CD4-positive, CD25-positive, alpha-beta regulatory T cell (primary cell): Measurements from ENCODE around the gene TGFBRAP1. TPM values are rescaled to one million over a fixed set of nuclear protein-coding genes. Genes with fewer than 3 reads are reported as not detected.
A peak's percentile ranks its signal among the peaks of the same experiment; 100 is the strongest.

Experiments used
- ATAC-seq, 2 donors: fragments of 150-1000 bp; cut with Tn5 transposase; one replicate each; pipeline ENCODE4 v1.10.0; 2021; ENCODE audit warnings: low read depth in 2 of 2, moderate number of reproducible peaks in 2 of 2, moderate library complexity in 1 of 2
- DNase-seq, 3 donors: peaks; one replicate each; pipeline versions ENCODE4 v3.0.0 to v3.0.0-alpha.2; 2012 to 2022; ENCODE audit warnings: mixed read lengths in 1 of 3
- H3K27ac ChIP-seq: one replicate; pipeline ENCODE4 v1.7.0; 2013; ENCODE audit warnings: mild to moderate bottlenecking, low read length; ENCODE audit not compliant: insufficient read depth, poor library complexity, severe bottlenecking
- H3K27me3 ChIP-seq: one replicate; pipeline ENCODE4 v1.7.0; 2013; ENCODE audit warnings: low read length; ENCODE audit not compliant: control insufficient read depth, insufficient read depth
- H3K36me3 ChIP-seq: one replicate; pipeline ENCODE4 v1.7.0; 2013; ENCODE audit warnings: mild to moderate bottlenecking, low read length, moderate library complexity; ENCODE audit not compliant: control insufficient read depth, insufficient read depth
- H3K4me1 ChIP-seq: 2 replicates; pipeline ENCODE4 v1.7.0; 2013; ENCODE audit warnings: mild to moderate bottlenecking, low read length; ENCODE audit not compliant: insufficient read depth, control insufficient read depth, poor library complexity, severe bottlenecking
- H3K4me3 ChIP-seq: one replicate; pipeline ENCODE4 v1.7.0; 2013; ENCODE audit warnings: low read depth, mild to moderate bottlenecking, low read length, moderate library complexity
- H3K9me3 ChIP-seq, 2 experiments: 1 replicate in 1 of 2; 2 replicates in 1 of 2; pipeline ENCODE4 v1.7.0; 2013; ENCODE audit warnings: low read length in 2 of 2, mild to moderate bottlenecking in 1 of 2, moderate library complexity in 1 of 2; ENCODE audit not compliant: control insufficient read depth in 2 of 2
- H3K27ac Mint-ChIP-seq, 3 donors: one replicate each; pipeline ENCODE4 v1.8.0; 2020 to 2022; ENCODE audit warnings: mild to moderate bottlenecking in 3 of 3, mixed read lengths in 3 of 3, moderate library complexity in 2 of 3
- H3K27me3 Mint-ChIP-seq: one replicate; pipeline ENCODE4 v1.8.0; 2022; ENCODE audit warnings: mild to moderate bottlenecking, mixed read lengths
- H3K36me3 Mint-ChIP-seq: one replicate; pipeline ENCODE4 v1.8.0; 2020; ENCODE audit warnings: mixed read lengths
- H3K4me1 Mint-ChIP-seq, 4 donors: one replicate each; pipeline ENCODE4 v1.8.0; 2020 to 2022; ENCODE audit warnings: mixed read lengths in 4 of 4, mild to moderate bottlenecking in 1 of 4
- H3K4me3 Mint-ChIP-seq, 4 donors: one replicate each; pipeline ENCODE4 v1.8.0; 2020 to 2022; ENCODE audit warnings: mild to moderate bottlenecking in 4 of 4, mixed read lengths in 4 of 4, moderate library complexity in 3 of 4
- H3K9me3 Mint-ChIP-seq, 7 donors: one replicate each; pipeline ENCODE4 v1.8.0; 2020 to 2022; ENCODE audit warnings: mixed read lengths in 7 of 7, mild to moderate bottlenecking in 3 of 7, moderate library complexity in 2 of 7
- polyA plus RNA-seq, 4 donors: library from polyadenylated mRNA; unstranded; fragments of 300-500 nt; fragmentation: Illumina TruSeq; gene quantifications; one replicate each; pipeline ENCODE4 v1.2.3, GENCODE V29; 2021
- total RNA-seq: library from RNA; stranded (reverse); gene quantifications from one replicate; pipeline ENCODE4 v1.2.3, GENCODE V29; 2022

The TGFBRAP1 gene
- total and polyA plus RNA-seq, 5 donors from 2014 or later: 13.9 to 21.0 (median 18.7) TPM

DNA sequence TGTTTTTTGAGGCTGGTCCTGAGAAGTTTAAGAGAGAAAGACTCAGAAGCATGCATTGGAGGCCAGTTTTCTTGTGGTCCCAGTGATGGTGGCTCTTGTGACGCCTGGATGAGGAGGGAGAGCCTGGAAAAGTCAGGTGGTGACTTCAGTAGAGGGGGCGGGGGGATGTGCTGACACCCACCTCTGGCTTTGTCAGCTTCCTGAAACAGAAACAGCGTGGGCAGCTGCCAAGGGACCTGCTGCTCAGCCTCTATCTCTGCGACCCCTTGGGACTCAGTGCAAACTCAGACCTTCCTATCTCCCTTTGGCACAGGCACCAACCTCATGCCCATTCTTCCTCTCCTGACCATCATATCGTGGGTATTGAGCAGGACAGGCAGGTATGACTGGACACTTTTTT is 6.4 kb downstream of the TGFBRAP1 start:
- peaks cover 10% of the 10 kb centered on the region for H3K36me3 ChIP-seq
- no peak for DNase-seq
- no peak overlapping the region for H3K27ac ChIP-seq
- H3K27ac Mint-ChIP-seq: peak overlapping the region; percentile 27 to 57 (median 33)
- H3K4me3 ChIP-seq: no peak overlapping the region
- no peak for ATAC-seq
- H3K9me3 Mint-ChIP-seq: no peaks in the 10 kb centered on the region
- H3K36me3 Mint-ChIP-seq: peaks cover 20% of the 10 kb centered on the region
- no peaks in the 10 kb centered on the region for H3K27me3 ChIP-seq
- no peaks in the 10 kb centered on the region for H3K27me3 Mint-ChIP-seq
- peak overlapping the region in 1 of 4 donors; percentile 27 for H3K4me3 Mint-ChIP-seq
- peaks cover 27 to 66% (median 36%) of the 10 kb centered on the region in 4 donors for H3K4me1 Mint-ChIP-seq
- peaks cover 5% of the 10 kb centered on the region for H3K4me1 ChIP-seq
- no peaks in the 10 kb centered on the region for H3K9me3 ChIP-seq

DNA sequence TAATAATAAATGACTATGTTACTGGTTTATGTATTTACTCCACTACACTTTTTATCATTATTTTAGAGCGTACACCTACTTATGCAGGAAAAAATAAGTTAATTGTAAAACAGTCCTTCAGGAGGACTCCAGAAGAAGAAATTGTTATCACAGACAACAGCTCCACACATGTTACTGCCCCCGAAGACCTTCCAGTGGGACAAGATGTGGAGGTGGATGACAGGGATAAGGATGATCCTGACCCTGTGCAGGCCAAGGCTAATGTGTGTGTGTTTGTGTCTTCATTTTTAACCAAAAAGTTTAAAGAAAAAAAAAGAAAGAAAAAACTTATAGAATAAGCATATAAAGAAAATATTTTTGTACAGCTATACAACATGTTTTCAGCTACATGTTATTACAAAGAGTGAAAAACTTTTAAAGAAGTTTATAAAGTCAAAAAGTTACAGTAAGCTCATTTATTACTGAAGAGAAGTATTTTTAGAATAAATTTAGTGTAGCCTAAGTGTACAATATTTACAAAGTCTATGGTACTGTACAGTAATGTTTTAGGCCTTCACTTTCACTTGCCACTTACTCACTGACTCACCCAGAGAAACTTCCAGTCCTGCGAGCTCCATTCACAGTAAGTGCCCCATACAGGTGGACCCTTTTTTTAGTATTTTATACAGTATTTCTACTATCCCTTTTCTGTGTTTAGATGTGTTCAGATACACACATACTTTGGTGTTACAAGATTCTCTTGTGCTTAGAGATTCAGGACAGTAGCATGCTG is 7.5 kb downstream of the TGFBRAP1 start:
- Mint-ChIP-seq H3K4me3 (no peak overlapping the region), H3K4me1 (peaks cover 25 to 65% (median 31%) of the 10 kb centered on the region in 4 donors), H3K9me3 (no peaks in the 10 kb centered on the region), H3K36me3 (peaks cover 27% of the 10 kb centered on the region), H3K27ac (no peak overlapping the region), H3K27me3 (no peaks in the 10 kb centered on the region)
- Histone ChIP-seq H3K27me3 (no peaks in the 10 kb centered on the region), H3K9me3 (no peaks in the 10 kb centered on the region), H3K4me1 (no peaks in the 10 kb centered on the region), H3K27ac (no peak overlapping the region), H3K4me3 (no peak overlapping the region), H3K36me3 (peaks cover 10% of the 10 kb centered on the region)
- ATAC-seq (no peak), DNase-seq (no peak)

GRCh38 chr2:105320651-105321215 is 8.8 kb downstream of the TGFBRAP1 start:
- H3K4me3 ChIP-seq: no peak overlapping the region
- no peaks in the 10 kb centered on the region for H3K27me3 ChIP-seq
- no peak overlapping the region for H3K27ac ChIP-seq
- H3K9me3 ChIP-seq: no peaks in the 10 kb centered on the region
- H3K4me1 Mint-ChIP-seq: peaks cover 14 to 64% (median 31%) of the 10 kb centered on the region in 4 donors
- peaks cover 10% of the 10 kb centered on the region for H3K36me3 ChIP-seq
- H3K4me1 ChIP-seq: no peaks in the 10 kb centered on the region
- no peaks in the 10 kb centered on the region for H3K27me3 Mint-ChIP-seq
- H3K36me3 Mint-ChIP-seq: peaks cover 27% of the 10 kb centered on the region
- DNase-seq (no peak), ATAC-seq (no peak)
- H3K9me3 Mint-ChIP-seq: no peaks in the 10 kb centered on the region
- H3K4me3 Mint-ChIP-seq: no peak overlapping the region
- H3K27ac Mint-ChIP-seq: no peak overlapping the region

DNA sequence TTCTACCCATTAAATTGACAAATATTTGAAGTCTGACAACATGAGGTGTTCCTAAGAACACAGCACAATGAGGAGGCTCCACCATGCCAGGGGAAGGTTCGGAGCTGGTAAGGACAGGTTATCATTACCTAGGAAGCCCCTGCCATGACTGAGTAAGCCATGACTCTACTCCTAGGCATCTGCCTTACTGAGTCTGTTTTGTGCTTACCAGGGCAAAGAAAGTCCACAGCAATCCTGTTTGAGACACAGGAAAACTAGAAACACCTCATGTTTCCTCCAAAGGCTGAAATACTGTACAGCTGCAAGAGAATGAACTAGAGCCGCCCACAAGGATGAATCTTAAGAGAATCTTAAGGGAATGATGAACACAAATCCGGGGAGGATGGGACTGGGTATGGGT is 11.6 kb downstream of the TGFBRAP1 start:
- peaks cover 5% of the 10 kb centered on the region for H3K36me3 ChIP-seq
- Mint-ChIP-seq H3K4me1 (peaks cover 11 to 47% (median 29%) of the 10 kb centered on the region in 4 donors), H3K9me3 (no peaks in the 10 kb centered on the region), H3K27ac (peak overlapping the region in 1 of 3 donors; percentile 12), H3K36me3 (peaks cover 20% of the 10 kb centered on the region), H3K27me3 (no peaks in the 10 kb centered on the region), H3K4me3 (no peak overlapping the region)
- H3K27me3 ChIP-seq: no peaks in the 10 kb centered on the region
- DNase-seq (no peak), ATAC-seq (no peak)
- no peak overlapping the region for H3K27ac ChIP-seq
- H3K4me3 ChIP-seq: no peak overlapping the region
- H3K9me3 ChIP-seq: no peaks in the 10 kb centered on the region
- H3K4me1 ChIP-seq: peaks cover 3% of the 10 kb centered on the region

GRCh38 chr2:105315314-105315713 is 14.2 kb downstream of the TGFBRAP1 start:
- H3K36me3 Mint-ChIP-seq: peaks cover 17% of the 10 kb centered on the region
- H3K36me3 ChIP-seq: no peaks in the 10 kb centered on the region
- no peak overlapping the region for H3K4me3 ChIP-seq
- H3K4me1 ChIP-seq: peaks cover 3% of the 10 kb centered on the region
- ATAC-seq (no peak), DNase-seq (no peak)
- H3K4me3 Mint-ChIP-seq: no peak overlapping the region
- no peak overlapping the region for H3K27ac Mint-ChIP-seq
- peaks cover 4 to 40% (median 23%) of the 10 kb centered on the region in 4 donors for H3K4me1 Mint-ChIP-seq
- no peak overlapping the region for H3K27ac ChIP-seq
- H3K27me3 Mint-ChIP-seq: no peaks in the 10 kb centered on the region
- H3K9me3 ChIP-seq: no peaks in the 10 kb centered on the region
- H3K9me3 Mint-ChIP-seq: no peaks in the 10 kb centered on the region
- no peaks in the 10 kb centered on the region for H3K27me3 ChIP-seq

DNA sequence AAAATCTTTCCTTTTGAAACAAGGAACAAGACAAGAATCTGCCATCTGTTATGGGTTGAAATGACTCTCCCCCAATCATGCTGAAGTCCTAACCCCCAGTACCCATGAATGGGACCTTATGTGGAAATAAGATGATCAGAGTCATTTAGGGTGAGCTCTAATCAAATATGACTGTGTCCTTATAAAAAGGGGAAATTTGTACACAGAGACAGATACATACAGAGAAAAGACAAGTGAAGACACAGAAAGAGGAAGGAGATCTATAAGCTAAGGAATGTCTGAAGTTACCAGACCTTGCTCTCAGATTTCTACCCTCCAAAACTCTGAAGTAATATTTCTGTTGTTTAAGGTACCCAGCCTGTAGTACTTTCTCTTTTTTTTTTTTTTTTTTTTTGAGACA is 15.7 kb downstream of the TGFBRAP1 start:
- Histone ChIP-seq H3K36me3 (peaks cover under 1% of the 10 kb centered on the region), H3K27me3 (no peaks in the 10 kb centered on the region), H3K4me1 (peaks cover 3% of the 10 kb centered on the region), H3K4me3 (no peak overlapping the region), H3K27ac (no peak overlapping the region), H3K9me3 (no peaks in the 10 kb centered on the region)
- peaks cover 21% of the 10 kb centered on the region for H3K36me3 Mint-ChIP-seq
- peaks cover 5 to 35% (median 19%) of the 10 kb centered on the region in 4 donors for H3K4me1 Mint-ChIP-seq
- ATAC-seq (no peak), DNase-seq (no peak)
- H3K27ac Mint-ChIP-seq: no peak overlapping the region
- H3K9me3 Mint-ChIP-seq: no peaks in the 10 kb centered on the region
- no peak overlapping the region for H3K4me3 Mint-ChIP-seq
- no peaks in the 10 kb centered on the region for H3K27me3 Mint-ChIP-seq

GRCh38 chr2:105309147-105309545 is 20.4 kb downstream of the TGFBRAP1 start:
- Mint-ChIP-seq H3K4me1 (peaks cover 4 to 32% (median 19%) of the 10 kb centered on the region in 4 donors), H3K4me3 (no peak overlapping the region), H3K9me3 (no peaks in the 10 kb centered on the region), H3K27ac (no peak overlapping the region), H3K27me3 (no peaks in the 10 kb centered on the region), H3K36me3 (peaks cover 26% of the 10 kb centered on the region)
- ATAC-seq (no peak), DNase-seq (no peak)
- H3K36me3 ChIP-seq: peaks cover 21% of the 10 kb centered on the region
- H3K27ac ChIP-seq: no peak overlapping the region
- no peaks in the 10 kb centered on the region for H3K27me3 ChIP-seq
- no peaks in the 10 kb centered on the region for H3K4me1 ChIP-seq
- H3K9me3 ChIP-seq: no peaks in the 10 kb centered on the region
- no peak overlapping the region for H3K4me3 ChIP-seq
